BLaER1 treated with 17β-estradiol and CSF1 and Interleukin-3, amounts not matched to agents 10 nM and 100 nM (cell line): Measurements from ENCODE around the gene ABCA7.

Experiments used
- H3K27ac ChIP-seq, 11 experiments: shearing (Covaris generic); formaldehyde crosslinking; 2 replicates each; pipeline ENCODE4 v1.8.1; 2022
- H3K27me3 ChIP-seq, 11 experiments: shearing (Covaris generic); formaldehyde crosslinking; 2 replicates each; pipeline ENCODE4 v1.8.1; 2022
- H3K36me3 ChIP-seq, 11 experiments: shearing (Covaris generic); formaldehyde crosslinking; 2 replicates each; pipeline ENCODE4 v1.8.1; 2022
- H3K4me1 ChIP-seq, 10 experiments: shearing (Covaris generic); formaldehyde crosslinking; 2 replicates each; pipeline ENCODE4 v1.8.1; 2022
- H3K4me2 ChIP-seq, 11 experiments: shearing (Covaris generic); formaldehyde crosslinking; 2 replicates each; pipeline ENCODE4 v1.8.1; 2022
- H3K4me3 ChIP-seq, 10 experiments: shearing (Covaris generic); formaldehyde crosslinking; 2 replicates each; pipeline ENCODE4 v1.8.1; 2022
- H3K9ac ChIP-seq, 11 experiments: shearing (Covaris generic); formaldehyde crosslinking; 2 replicates each; pipeline ENCODE4 v1.8.1; 2022
- H3K9me3 ChIP-seq, 11 experiments: shearing (Covaris generic); formaldehyde crosslinking; replicated peaks in 1 of 11; 2 replicates each; pipeline ENCODE4 v1.8.1; 2022
- H4K20me1 ChIP-seq, 11 experiments: shearing (Covaris generic); formaldehyde crosslinking; 2 replicates each; pipeline ENCODE4 v1.8.1; 2022
- Cebpa-rat ChIP-seq, 11 experiments: shearing (Covaris generic); IDR thresholded peaks; 2 replicates each; pipeline ENCODE4 v1.8.1; 2022

ABCA7 gene

GRCh38 chr19:1039646-1040475 lies at the start of gene ABCA7:
Gene ABCA7 (plus strand): TSS chr19:1040107. CDS start chr19:1041362, 1,255 bp downstream.
- no peak for TF ChIP-seq Cebpa-rat (IDR thresholded peaks at IDR 0.05)
- Histone ChIP-seq H4K20me1 (peaks cover 6 to 37% (median 23%) of the 10 kb centered on the region in 11 experiments; a peak in 14 of 22 replicates), H3K4me3 (peak within 1 kb of the TSS; percentile 56 to 75 (median 64)), H3K9me3 (no peaks in the 10 kb centered on the region), H3K36me3 (peaks cover 0 to 47% (median 0%) of the 10 kb centered on the region in 11 experiments; a peak in 4 of 22 replicates), H3K9ac (peak within 1 kb of the TSS; percentile 6 to 81 (median 62); a peak in 18 of 22 replicates), H3K27ac (peak within 1 kb of the TSS in 6 of 11 experiments; percentile 61 to 93 (median 85); a peak in 11 of 22 replicates), H3K27me3 (peaks cover 0 to 19% (median 6%) of the 10 kb centered on the region in 11 experiments; a peak in 11 of 22 replicates), H3K4me1 (peaks cover 64 to 85% (median 76%) of the 10 kb centered on the region in 10 experiments), H3K4me2 (peak within 1 kb of the TSS; percentile 92 to 99 (median 95))

- no peak overlapping the region for H3K27ac ChIP-seq
- H3K36me3 ChIP-seq, result peaks cover 47 to 88% (median 81%) of the 10 kb centered on the region in 11 experiments
- peaks cover 0 to 92% (median 60%) of the 10 kb centered on the region in 11 experiments; a peak in 21 of 22 replicates for H4K20me1 ChIP-seq
- H3K9me3 ChIP-seq, result 0 out of 22 replicates have a peak, but pooled peaks cover 0 to 5% (median 0%) of the 10 kb centered on the region in 11 experiments
- H3K4me3 ChIP-seq, result no peak overlapping the region
- 0 out of 22 replicates have a peak overlapping the region, but pooled peaks of 1 of the 11 experiments have one; percentile 4 for H3K9ac ChIP-seq
- peaks cover 9 to 48% (median 31%) of the 10 kb centered on the region in 10 experiments for H3K4me1 ChIP-seq
- no peak for TF ChIP-seq Cebpa-rat (IDR thresholded peaks at IDR 0.05)
- H3K27me3 ChIP-seq, result peaks cover 5 to 12% (median 9%) of the 10 kb centered on the region in 11 experiments; a peak in 21 of 22 replicates
- H3K4me2 ChIP-seq, result no peak overlapping the region
Observed at GRCh38 chr19:990119-990571, 49.8 kb upstream of the ABCA7 start.

GRCh38 chr19:990746-991145 lies 49.2 kb upstream of the ABCA7 start:
- peaks cover 47 to 90% (median 78%) of the 10 kb centered on the region in 11 experiments for H3K36me3 ChIP-seq
- peaks cover 0 to 92% (median 63%) of the 10 kb centered on the region in 11 experiments; a peak in 21 of 22 replicates for H4K20me1 ChIP-seq

GRCh38 chr19:991174-991931 lies 48.6 kb upstream of the ABCA7 start:
- Histone ChIP-seq H3K27me3 (peaks cover 17 to 24% (median 21%) of the 10 kb centered on the region in 11 experiments), H3K9ac (no peak overlapping the region), H3K4me3 (no peak overlapping the region), H3K27ac (no peak overlapping the region), H3K9me3 (0 out of 22 replicates have a peak, but pooled peaks cover 0 to 5% (median 0%) of the 10 kb centered on the region in 11 experiments), H3K4me2 (no peak overlapping the region), H4K20me1 (peaks cover 0 to 92% (median 67%) of the 10 kb centered on the region in 11 experiments; a peak in 21 of 22 replicates), H3K4me1 (peaks cover 10 to 49% (median 36%) of the 10 kb centered on the region in 10 experiments), H3K36me3 (peaks cover 45 to 84% (median 72%) of the 10 kb centered on the region in 11 experiments)
- TF ChIP-seq Cebpa-rat (IDR thresholded peaks at IDR 0.05), result no peak

More at GRCh38 chr19:990746-991145, 49.2 kb upstream of the ABCA7 start:
- H3K9me3 ChIP-seq, result 0 out of 22 replicates have a peak, but pooled peaks cover 0 to 5% (median 0%) of the 10 kb centered on the region in 11 experiments
- H3K4me3 ChIP-seq, result no peak overlapping the region
- TF ChIP-seq Cebpa-rat (IDR thresholded peaks at IDR 0.05), result no peak
- peaks cover 5 to 46% (median 30%) of the 10 kb centered on the region in 10 experiments; a peak in 18 of 20 replicates for H3K4me1 ChIP-seq
- H3K27ac ChIP-seq, result no peak overlapping the region
- H3K4me2 ChIP-seq, result no peak overlapping the region
- H3K9ac ChIP-seq, result no peak overlapping the region
- peaks cover 11 to 18% (median 15%) of the 10 kb centered on the region in 11 experiments for H3K27me3 ChIP-seq

- Histone ChIP-seq H3K4me2 (no peak overlapping the region), H3K36me3 (peaks cover 37 to 76% (median 64%) of the 10 kb centered on the region in 11 experiments)
Observed at GRCh38 chr19:991932-992669, 47.8 kb upstream of the ABCA7 start.

GRCh38 chr19:992670-993055 lies 47.2 kb upstream of the ABCA7 start:
- peaks cover 13 to 47% (median 39%) of the 10 kb centered on the region in 10 experiments for H3K4me1 ChIP-seq
- no peak overlapping the region for H3K4me3 ChIP-seq
- H3K9ac ChIP-seq, result no peak overlapping the region
- TF ChIP-seq Cebpa-rat (IDR thresholded peaks at IDR 0.05), result no peak
- peaks cover 0 to 87% (median 70%) of the 10 kb centered on the region in 11 experiments; a peak in 21 of 22 replicates for H4K20me1 ChIP-seq
- 0 out of 22 replicates have a peak, but pooled peaks cover 0 to 5% (median 0%) of the 10 kb centered on the region in 11 experiments for H3K9me3 ChIP-seq
- peaks cover 32 to 70% (median 59%) of the 10 kb centered on the region in 11 experiments for H3K36me3 ChIP-seq
- peaks cover 30 to 37% (median 34%) of the 10 kb centered on the region in 11 experiments for H3K27me3 ChIP-seq
- no peak overlapping the region for H3K27ac ChIP-seq
- no peak overlapping the region for H3K4me2 ChIP-seq

More at GRCh38 chr19:991932-992669, 47.8 kb upstream of the ABCA7 start:
- Histone ChIP-seq H4K20me1 (peaks cover 0 to 91% (median 70%) of the 10 kb centered on the region in 11 experiments; a peak in 21 of 22 replicates), H3K27me3 (peaks cover 25 to 31% (median 28%) of the 10 kb centered on the region in 11 experiments), H3K4me1 (peaks cover 13 to 51% (median 39%) of the 10 kb centered on the region in 10 experiments), H3K27ac (no peak overlapping the region), H3K9ac (no peak overlapping the region), H3K4me3 (no peak overlapping the region), H3K9me3 (0 out of 22 replicates have a peak, but pooled peaks cover 0 to 5% (median 0%) of the 10 kb centered on the region in 11 experiments)
- TF ChIP-seq Cebpa-rat (IDR thresholded peaks at IDR 0.05), result no peak

- H3K9me3 ChIP-seq, result 0 out of 22 replicates have a peak, but pooled peaks cover 0 to 5% (median 0%) of the 10 kb centered on the region in 11 experiments
- H3K27ac ChIP-seq, result no peak overlapping the region
- H4K20me1 ChIP-seq, result peaks cover 0 to 85% (median 65%) of the 10 kb centered on the region in 11 experiments; a peak in 21 of 22 replicates
- H3K27me3 ChIP-seq, result peaks cover 37 to 44% (median 41%) of the 10 kb centered on the region in 11 experiments
- H3K4me1 ChIP-seq, result peaks cover 13 to 41% (median 34%) of the 10 kb centered on the region in 10 experiments
- H3K36me3 ChIP-seq, result peaks cover 30 to 63% (median 54%) of the 10 kb centered on the region in 11 experiments
- no peak overlapping the region for H3K4me3 ChIP-seq
- no peak overlapping the region for H3K9ac ChIP-seq
- no peak for TF ChIP-seq Cebpa-rat (IDR thresholded peaks at IDR 0.05)
- no peak overlapping the region for H3K4me2 ChIP-seq
Observed at GRCh38 chr19:993361-993830, 46.5 kb upstream of the ABCA7 start.
